LNCAP (cell line): ENCODE data around the gene FOXA2.

Source experiments
- TF ChIP-seq, protein P1 (sequence below): fragments of 450-650 bp; IDR thresholded peaks from 2 replicates; pipeline ENCODE4 v1.5.1; 2017; ENCODE audit warnings: mild to moderate bottlenecking

The FOXA2 gene

DNA sequence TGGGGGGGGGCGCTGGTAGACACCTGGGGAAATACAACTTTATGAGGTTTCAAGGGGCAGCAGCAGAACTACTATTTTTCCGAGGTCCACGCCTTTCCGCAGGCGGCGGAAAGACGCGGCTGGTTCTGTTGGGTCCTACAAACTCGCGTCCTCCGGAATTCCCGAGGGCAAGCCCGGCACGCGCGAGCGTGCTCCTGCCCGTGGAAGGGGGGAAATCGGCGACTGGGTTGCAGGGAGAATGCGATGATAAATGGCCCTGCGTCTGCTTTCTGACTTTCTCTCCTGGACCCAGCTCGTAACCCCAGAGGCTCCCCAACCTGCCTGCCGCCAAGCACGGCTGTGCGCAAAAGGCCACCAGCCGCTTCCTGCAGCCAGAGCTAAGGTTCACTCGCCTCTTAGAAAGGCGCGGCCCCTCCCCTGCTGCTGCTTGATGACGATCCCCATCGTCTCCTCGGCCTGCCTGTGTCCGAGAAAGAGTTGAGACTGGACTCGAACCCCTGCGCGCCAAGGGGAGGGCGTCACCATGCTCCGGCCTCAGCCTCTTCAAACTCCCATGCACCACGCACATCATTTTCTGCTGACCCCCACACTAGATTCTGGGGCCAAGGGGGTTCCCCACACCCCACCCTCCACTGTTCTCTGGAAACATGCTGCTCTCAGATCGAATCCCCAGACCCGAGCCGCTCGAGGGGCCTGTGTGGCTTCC is 6.7 kb downstream of the FOXA2 start:
- TF ChIP-seq, protein P1, sequence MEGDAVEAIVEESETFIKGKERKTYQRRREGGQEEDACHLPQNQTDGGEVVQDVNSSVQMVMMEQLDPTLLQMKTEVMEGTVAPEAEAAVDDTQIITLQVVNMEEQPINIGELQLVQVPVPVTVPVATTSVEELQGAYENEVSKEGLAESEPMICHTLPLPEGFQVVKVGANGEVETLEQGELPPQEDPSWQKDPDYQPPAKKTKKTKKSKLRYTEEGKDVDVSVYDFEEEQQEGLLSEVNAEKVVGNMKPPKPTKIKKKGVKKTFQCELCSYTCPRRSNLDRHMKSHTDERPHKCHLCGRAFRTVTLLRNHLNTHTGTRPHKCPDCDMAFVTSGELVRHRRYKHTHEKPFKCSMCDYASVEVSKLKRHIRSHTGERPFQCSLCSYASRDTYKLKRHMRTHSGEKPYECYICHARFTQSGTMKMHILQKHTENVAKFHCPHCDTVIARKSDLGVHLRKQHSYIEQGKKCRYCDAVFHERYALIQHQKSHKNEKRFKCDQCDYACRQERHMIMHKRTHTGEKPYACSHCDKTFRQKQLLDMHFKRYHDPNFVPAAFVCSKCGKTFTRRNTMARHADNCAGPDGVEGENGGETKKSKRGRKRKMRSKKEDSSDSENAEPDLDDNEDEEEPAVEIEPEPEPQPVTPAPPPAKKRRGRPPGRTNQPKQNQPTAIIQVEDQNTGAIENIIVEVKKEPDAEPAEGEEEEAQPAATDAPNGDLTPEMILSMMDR = no peak

DNA sequence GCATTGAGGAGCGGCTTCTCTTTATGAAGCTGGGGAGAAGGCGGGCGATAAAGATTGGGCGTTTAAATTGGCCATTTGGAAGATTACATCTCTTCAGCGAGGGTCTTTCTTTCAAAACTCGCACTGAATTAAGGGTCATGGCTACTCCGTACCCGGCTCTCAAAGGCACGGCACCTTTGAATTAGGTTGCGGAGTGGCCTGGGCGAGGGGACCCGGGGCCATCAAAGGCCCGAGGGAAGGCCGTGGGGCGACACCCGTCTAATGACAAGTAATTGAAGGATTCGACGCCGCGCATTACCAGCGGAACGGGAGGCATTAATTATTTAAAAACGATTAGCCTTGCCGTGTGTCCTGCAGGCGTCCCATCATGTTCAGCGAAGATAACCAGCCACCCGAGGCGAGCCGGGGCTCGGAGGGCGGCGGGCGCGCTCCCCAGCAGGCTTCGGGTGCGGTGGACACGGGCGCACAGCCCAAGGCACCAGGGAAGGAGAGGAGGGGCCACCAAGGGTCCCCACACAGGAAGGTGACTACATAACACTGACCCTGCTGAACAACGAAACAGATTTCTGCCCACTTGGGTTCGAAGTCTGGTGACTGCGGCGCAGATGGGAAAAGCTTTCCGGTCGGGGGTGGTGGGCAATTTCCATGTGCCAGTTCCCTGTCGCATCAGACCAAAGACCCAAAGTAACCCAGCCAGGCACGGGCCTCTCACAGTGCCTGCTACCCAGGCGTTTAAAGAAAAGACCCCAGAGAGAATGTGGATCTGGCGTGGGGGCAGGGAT is 7.4 kb downstream of the FOXA2 start:
- TF ChIP-seq, protein P1 = no peak

DNA sequence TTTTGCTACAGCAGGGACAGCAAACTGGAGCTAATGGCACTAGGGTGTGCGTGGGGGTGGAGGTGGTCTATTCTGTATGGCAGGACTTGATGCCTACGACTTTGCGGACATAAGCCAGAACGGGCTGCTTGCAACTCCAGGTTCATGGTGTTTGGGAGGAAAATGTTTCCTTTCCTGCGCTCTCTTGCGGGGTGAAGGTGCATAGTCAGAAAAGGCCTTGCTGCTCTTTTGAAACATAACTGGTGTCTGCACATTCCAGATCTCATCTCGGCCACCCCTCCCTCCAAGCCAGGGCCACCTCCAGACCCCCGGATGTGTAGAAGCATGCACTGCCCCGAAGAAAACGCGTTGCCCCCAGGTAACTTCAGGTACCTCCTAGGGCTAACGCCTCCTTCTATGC is 8.1 kb downstream of the FOXA2 start:
- TF ChIP-seq, protein P1 = no peak

DNA sequence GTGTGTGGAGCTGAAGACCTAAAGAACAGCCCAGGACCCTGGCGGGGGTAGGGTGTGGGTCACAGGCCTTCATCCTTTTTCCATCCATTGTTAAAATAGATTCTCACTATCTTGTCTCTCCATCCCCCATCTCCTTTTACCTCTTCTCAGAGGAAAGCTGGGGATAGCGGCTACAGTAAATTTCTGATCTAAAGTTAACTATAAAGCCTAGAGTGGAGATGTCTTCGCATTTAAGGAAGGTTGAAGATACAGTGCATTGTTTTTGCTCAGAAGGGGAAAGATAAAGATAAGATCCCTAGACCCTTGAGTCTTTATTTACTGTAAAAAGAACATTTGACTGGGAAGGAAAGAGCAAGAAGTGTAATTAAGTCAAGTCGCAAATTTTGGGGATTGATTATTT is 8.6 kb downstream of the FOXA2 start:
- TF ChIP-seq, protein P1 = no peak

DNA sequence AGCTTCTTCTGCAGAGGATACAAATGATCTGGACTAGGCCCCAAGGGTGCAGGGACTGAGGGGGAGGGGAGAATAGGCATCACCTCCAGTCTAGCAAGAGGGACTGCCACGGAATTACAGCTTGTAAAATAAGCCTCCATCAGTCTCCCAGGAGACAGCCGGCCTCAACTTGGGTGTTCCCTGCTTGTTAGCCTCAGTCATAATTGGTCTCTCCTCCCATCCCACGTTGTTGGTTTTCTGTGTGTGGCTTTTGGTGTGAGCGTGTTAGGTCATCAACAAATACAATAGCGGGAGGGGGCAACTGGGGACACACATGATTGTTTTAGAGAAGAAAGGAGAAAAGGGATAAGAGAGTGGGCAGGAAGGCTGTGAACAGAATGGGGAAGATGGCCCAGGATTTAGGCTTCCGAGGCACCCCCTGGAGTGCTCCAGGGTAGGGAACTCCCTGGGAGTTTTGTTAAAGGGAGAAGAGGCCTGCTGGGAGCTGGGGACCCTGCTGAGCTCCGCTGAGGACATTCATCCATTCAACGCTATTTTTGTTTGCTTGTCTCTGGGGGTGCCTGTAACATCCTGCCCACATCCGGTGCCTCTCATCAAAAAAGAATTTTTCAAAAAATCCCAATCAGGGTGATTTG is 9.2 kb downstream of the FOXA2 start:
- TF ChIP-seq, protein P1 = no peak

DNA sequence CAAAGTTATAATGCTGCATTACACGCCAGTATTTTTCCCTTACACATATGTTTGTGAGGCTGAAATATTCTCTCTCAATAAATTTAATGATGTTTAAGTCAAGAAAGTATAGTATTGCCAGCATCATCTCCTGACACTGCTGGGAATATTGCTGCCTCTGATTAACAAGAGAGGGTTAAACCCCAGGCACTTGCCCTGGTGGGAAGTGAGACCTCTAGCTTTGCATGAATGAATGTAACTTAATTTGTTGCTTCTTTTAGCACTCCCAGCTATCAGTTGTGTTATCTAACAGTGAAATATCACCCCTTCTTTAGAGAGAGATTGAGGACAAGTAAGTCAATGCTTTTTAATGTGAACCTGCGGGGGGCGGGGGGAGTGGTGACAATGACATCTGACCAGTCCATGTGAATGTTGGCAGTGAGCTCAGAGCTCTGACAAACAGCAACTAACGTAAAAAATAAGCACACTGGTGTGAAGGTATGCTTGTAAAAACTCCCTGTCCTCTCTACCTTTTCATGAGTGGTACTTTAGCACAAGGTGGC is 9.8 kb downstream of the FOXA2 start:
- TF ChIP-seq, protein P1 = no peak

DNA sequence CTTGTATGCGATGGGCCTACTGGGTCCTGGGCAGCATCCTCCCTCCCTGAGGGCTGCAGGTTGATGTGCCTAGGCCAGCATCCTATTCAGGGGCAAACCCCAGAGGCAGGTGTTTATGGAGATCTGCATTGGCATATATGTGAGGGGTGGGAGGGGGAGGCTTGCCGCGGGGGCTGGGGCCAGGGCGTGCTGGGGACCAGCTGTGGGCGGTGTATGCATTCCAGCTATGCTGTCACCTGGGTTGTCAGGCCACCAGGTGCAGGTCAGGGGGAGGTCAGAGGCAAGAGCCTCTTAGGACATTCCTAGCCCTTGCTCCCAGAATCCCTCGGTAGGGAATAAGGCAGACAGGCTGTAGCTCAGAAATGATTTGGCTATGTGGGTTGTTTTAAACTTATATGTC is 11.9 kb downstream of the FOXA2 start:
- TF ChIP-seq, protein P1 = no peak
